PFSK-1 (cell line): ENCODE data around the gene MKRN1.

ENCODE experiments used
- FOXP2 ChIP-seq: optimal IDR thresholded peaks from 2 replicates; pipeline ENCODE3; 2011; ENCODE audit warnings: borderline replicate concordance, control low read depth, inconsistent platforms; ENCODE audit not compliant: insufficient read depth; ENCODE audit errors: extremely low read length, extremely low read depth
- POLR2AphosphoS5 ChIP-seq: IDR thresholded peaks from 2 replicates; pipeline ENCODE4 v1.6.1; 2012; ENCODE audit warnings: low read depth, mild to moderate bottlenecking, control low read depth, low read length, moderate library complexity
- REST ChIP-seq, 2 experiments: IDR thresholded peaks; 2 replicates each; pipeline versions ENCODE4 v1.6.1 to v1.8.0; 2011 to 2012; ENCODE audit warnings: low read depth in 2 of 2, low read length in 2 of 2, control low read depth in 1 of 2, inconsistent platforms in 1 of 2, mild to moderate bottlenecking in 1 of 2, moderate library complexity in 1 of 2; ENCODE audit not compliant: insufficient read depth in 1 of 2
- SIN3A ChIP-seq: IDR thresholded peaks from 2 replicates; pipeline ENCODE4 v1.6.1; 2012; ENCODE audit warnings: mild to moderate bottlenecking, low read length, moderate library complexity, borderline replicate concordance; ENCODE audit not compliant: insufficient read depth
- TAF1 ChIP-seq: IDR thresholded peaks from 2 replicates; pipeline ENCODE4 v1.6.1; 2012; ENCODE audit warnings: low read length, control low read depth, borderline replicate concordance; ENCODE audit not compliant: insufficient read depth

MKRN1 gene

GRCh38 chr7:140426130-140426529 lies 53.2 kb downstream of the MKRN1 start:
- TF ChIP-seq SIN3A (no peak), FOXP2 (no peak), POLR2AphosphoS5 (no peak), REST (IDR thresholded peaks at IDR 0.05; ENCODE audit: insufficient read depth in 1 of 2, low read depth in 2 of 2, low read length in 2 of 2) (no peak), TAF1 (no peak)

GRCh38 chr7:140425718-140426117 lies 53.6 kb downstream of the MKRN1 start:
- TF ChIP-seq TAF1, result no peak
- no peak for TF ChIP-seq SIN3A
- TF ChIP-seq POLR2AphosphoS5, result no peak

- TF ChIP-seq POLR2AphosphoS5 (no peak), SIN3A (no peak), FOXP2 (no peak), REST (IDR thresholded peaks at IDR 0.05; ENCODE audit: insufficient read depth in 1 of 2, low read depth in 2 of 2, low read length in 2 of 2) (no peak), TAF1 (no peak)
These were observed 55.8 kb downstream of the MKRN1 start for GRCh38 chr7:140423501-140423900.

- no peak for TF ChIP-seq FOXP2
- TF ChIP-seq REST (IDR thresholded peaks at IDR 0.05; ENCODE audit: insufficient read depth in 1 of 2, low read depth in 2 of 2, low read length in 2 of 2), result no peak
These were observed 57.8 kb downstream of the MKRN1 start for GRCh38 chr7:140421521-140421920.

- TF ChIP-seq REST (IDR thresholded peaks at IDR 0.05; ENCODE audit: insufficient read depth in 1 of 2, low read depth in 2 of 2, low read length in 2 of 2) (no peak), POLR2AphosphoS5 (no peak), TAF1 (no peak), SIN3A (no peak), FOXP2 (no peak)
These were observed 60.7 kb downstream of the MKRN1 start for GRCh38 chr7:140418653-140419052.
